ENCODE measurements around the gene ETFRF1.

ETFRF1 gene

GRCh38 chr12:25162866-25163265, 32.2 kb upstream of the ETFRF1 start:
- H3K4me3 ChIP-seq (ENCODE audit: low read depth, low read length) = no peak overlapping the region
- TF ChIP-seq CTCF (conservative IDR thresholded peaks at IDR 0.05; ENCODE audit: low read depth, low read length) = no peak
- DNase-seq (ENCODE audit: low read depth) = no peak

DNA sequence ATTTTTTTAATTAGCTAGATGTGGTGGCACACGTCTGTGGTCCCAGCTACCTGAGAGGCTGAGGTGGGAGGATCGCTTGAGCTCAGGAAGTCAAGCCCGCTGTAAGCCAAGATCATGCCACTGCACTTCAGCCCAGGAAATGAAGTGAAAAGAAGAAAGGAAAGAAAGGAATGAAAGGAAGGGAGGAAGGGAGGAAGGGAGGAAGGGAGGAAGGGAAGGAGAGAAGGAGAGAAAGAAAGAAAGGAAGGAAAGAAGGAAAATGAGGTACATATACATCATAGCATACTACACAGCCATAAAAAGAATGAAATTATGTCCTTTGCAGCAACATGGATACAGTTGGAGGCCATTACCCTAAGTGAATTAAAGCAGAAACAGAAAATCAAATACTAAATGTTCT, 12.3 kb upstream of the ETFRF1 start:
- H3K4me3 ChIP-seq (ENCODE audit: low read depth, low read length) = no peak overlapping the region
- TF ChIP-seq CTCF (conservative IDR thresholded peaks at IDR 0.05; ENCODE audit: low read depth, low read length) = no peak
- no peak for DNase-seq (ENCODE audit: low read depth)

DNA sequence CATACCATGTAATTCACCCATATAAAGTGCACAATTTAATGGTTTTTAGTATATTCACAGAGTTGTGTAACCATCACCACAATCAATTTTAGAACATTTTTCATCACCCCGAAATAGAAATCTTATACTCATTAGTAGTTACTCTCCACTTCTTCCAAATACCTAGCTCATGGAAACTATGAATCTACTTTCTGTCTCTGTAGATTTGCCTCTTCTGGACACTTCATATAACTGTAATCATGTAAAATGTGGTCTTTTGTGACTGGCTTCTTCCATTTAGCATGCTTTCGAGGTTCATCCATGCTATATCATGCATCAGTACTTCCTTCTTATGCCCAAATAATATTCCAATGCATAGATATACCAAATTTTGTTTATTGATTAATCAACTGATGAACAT, 10.9 kb upstream of the ETFRF1 start:
- no peak overlapping the region for H3K4me3 ChIP-seq (ENCODE audit: low read depth, low read length)
- no peak for TF ChIP-seq CTCF (conservative IDR thresholded peaks at IDR 0.05; ENCODE audit: low read depth, low read length)

GRCh38 chr12:25186038-25186787, 8.8 kb upstream of the ETFRF1 start:
- no peak overlapping the region for H3K4me3 ChIP-seq (ENCODE audit: low read depth, low read length)
- TF ChIP-seq CTCF (conservative IDR thresholded peaks at IDR 0.05; ENCODE audit: low read depth, low read length) = no peak
- no peak for DNase-seq (ENCODE audit: low read depth)

More for the DNA sequence above, 10.9 kb upstream of the ETFRF1 start:
- DNase-seq (ENCODE audit: low read depth) = no peak

GRCh38 chr12:25186788-25187402, 8.1 kb upstream of the ETFRF1 start:
- no peak for TF ChIP-seq CTCF (conservative IDR thresholded peaks at IDR 0.05; ENCODE audit: low read depth, low read length)
- peak; percentile 76 for DNase-seq (ENCODE audit: low read depth)
- no peak overlapping the region for H3K4me3 ChIP-seq (ENCODE audit: low read depth, low read length)

DNA sequence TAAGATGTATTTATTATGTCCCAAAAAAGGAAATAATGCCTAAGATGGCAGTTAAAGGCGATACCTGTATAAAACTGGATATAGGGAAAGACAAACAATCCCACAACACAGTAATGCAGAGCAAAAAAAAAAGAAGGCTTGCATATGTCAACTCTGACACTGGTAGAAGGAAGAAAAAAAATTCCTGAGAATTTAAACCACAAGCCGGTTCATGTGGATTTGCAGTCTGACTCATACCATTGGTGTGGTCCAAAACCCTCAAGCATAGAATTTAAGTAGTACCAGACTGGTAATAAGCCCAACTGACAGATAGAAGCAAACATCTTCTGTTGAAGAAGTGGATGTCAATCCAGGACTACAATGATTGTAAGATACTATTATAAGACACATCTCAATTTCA, 7.3 kb upstream of the ETFRF1 start:
- DNase-seq (ENCODE audit: low read depth) = peak; percentile 95

More for the DNA sequence above, 7.3 kb upstream of the ETFRF1 start:
- TF ChIP-seq CTCF (conservative IDR thresholded peaks at IDR 0.05; ENCODE audit: low read depth, low read length) = no peak
- H3K4me3 ChIP-seq (ENCODE audit: low read depth, low read length) = no peak overlapping the region
